HG03432 (cell line): Measurements from ENCODE around the gene HOXA4.

Source experiments
- ATAC-seq: cut with Tn5 transposase; IDR thresholded peaks from one replicate; pipeline ENCODE4 v1.9.1; 2021; ENCODE audit warnings: mild to moderate bottlenecking, moderate library complexity; ENCODE audit not compliant: unreplicated experiment

HOXA4 gene

GRCh38 chr7:27095050-27095896, 35.3 kb downstream of the HOXA4 start:
- ATAC-seq, result peak; percentile 1

- no peak for ATAC-seq
These were observed 36.1 kb downstream of the HOXA4 start for GRCh38 chr7:27094304-27095049.

- ATAC-seq, result no peak
These were observed 37.2 kb downstream of the HOXA4 start for GRCh38 chr7:27093184-27093895.

GRCh38 chr7:27092819-27093110, 37.8 kb downstream of the HOXA4 start:
- no peak for ATAC-seq

- no peak for ATAC-seq
These were observed 38.4 kb downstream of the HOXA4 start for GRCh38 chr7:27091941-27092818.

DNA sequence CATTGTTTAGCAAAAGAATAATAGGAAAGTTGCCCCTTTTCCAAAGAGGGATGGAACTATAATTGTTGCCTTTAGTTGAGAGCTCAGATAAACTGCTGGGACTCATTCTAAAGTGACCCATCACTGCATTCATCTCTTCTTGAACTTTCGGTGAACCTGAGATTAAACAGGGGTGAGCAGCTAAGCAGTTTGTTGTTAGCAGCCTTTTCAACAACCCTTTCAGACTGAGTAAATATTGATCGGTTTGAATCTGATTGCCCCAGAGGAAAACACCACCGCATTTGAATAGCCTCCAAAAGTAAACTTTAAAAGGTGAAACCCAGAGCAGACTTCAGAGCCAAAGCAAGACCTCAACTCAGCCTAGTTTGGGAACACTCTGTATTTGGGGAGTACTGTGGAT, 39.5 kb downstream of the HOXA4 start:
- ATAC-seq, result no peak

- ATAC-seq, result no peak
These were observed 42.3 kb downstream of the HOXA4 start for GRCh38 chr7:27088002-27088922.

DNA sequence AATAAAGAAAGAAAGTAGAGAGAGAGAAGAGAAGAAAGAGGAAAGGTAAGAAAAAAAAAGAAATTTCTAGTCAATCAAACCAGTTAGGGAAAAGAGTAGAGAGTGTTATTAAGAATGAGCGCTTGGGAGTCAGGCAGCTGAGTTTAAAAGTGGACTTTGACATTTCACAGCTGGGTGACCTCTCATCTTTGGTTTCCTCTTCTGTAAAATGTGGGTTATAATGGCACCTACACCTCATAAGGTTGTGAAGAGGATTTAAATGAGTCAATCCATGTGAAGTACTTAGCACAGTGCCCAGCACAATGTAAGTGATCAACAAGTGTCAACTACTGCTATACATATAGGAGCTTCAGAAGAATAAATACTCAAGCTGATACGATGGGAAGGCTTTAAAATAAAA, 46.9 kb downstream of the HOXA4 start:
- no peak for ATAC-seq

- no peak for ATAC-seq
These were observed 48.4 kb downstream of the HOXA4 start for GRCh38 chr7:27082171-27082570.

DNA sequence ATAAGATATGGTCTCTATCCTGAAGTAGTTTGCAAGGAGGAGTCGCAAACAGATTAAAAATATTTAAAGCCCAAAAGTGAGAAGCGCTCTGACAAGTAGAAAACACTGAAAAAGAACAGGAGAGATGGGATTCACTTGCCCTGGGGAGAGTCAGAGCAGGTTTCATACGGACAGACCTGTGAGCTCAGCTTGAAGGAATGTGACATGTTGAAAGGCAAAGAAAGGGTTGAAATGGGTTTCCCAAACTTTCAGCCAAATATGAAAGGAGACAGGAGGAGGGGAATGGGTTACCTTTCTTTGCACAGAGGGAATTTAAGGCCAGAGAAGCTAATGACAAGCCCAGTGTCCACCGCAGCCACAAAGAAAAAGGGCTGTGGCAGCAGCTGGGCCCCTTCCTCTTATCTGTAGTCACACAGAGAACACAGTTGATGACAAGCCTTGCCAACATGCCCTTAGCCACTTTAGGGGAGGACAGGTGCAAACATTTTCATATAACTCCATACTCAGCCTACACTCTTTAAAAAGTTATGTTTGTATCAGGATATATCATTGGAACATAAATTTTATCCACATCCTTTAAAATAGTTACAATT, 49.6 kb downstream of the HOXA4 start:
- no peak for ATAC-seq

DNA sequence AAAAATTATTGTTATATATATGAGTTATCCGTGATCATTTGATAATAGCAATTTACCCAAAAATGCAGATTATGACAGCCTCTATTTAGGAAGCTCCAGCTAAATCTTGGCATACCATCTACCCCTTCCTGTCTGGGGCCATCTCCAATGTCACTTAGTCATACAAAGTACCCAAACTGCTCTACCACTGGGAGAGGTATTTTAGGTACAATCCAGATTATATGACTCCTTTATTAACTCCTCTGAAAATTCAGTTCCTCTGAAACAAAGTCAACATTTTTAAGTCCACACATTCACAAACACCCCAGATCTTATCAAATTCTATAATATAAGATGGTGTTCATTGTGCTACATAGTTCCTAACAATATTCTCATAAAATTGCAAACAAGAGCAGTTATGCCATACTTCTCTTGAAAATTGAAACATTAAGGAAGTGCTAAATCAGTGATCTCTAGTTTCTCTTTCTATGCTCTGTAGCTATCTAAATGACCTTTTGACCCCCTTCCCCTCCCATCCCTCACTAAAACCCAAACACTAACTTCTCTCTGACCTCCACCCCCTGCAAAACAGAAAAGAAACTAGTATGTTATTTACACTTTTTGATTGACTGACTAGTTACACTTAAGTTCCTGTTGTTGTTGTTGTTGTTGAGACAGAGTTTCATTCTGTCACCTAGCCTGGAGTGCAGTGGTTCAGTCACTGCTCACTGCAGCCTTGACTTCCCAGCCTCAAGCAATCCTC, 51.2 kb downstream of the HOXA4 start:
- peak; percentile 68 for ATAC-seq

DNA sequence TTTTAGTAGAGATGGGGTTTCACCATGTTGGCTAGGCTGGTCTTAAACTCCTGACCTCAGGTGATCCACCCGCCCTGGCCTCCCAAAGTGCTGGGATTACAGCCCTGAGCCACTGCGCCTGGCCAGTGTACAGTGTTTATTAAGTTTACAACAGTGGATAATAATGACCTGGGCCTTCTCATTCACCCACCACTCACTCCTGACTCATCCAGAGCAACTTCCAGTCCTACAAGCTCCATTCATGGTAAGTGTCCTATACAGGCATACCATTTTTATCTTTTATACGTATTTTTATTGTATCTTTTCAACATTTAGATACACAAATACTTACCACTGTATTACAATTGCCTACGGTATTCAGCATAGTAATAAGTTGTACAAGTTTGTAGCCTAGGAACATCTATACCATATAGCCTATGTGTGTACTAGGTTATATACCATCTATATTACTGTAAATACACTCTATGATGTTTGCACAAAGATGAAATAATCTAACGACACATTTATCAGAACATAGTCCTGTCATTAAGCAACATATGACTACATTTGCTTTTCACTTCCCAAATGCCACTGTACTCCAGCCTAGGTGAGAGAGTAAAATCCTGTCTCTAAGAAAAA, 51.8 kb downstream of the HOXA4 start:
- no peak for ATAC-seq
